GM12878 (cell line): Measurements from ENCODE around the gene AK4. TPM values are rescaled to one million over a fixed set of nuclear protein-coding genes. Genes with fewer than 3 reads are reported as not detected.

Experiments used
- ATAC-seq: fragments of 200-7000 bp; cut with Tn5 transposase; 3 replicates; pipeline ENCODE4 v1.9.1; 2020; ENCODE audit warnings: mild to moderate bottlenecking, moderate library complexity
- BruUV-seq: library from RNA; stranded (reverse); fragments of 400-500 nt; replicated peaks from 2 replicates; lab custom pipeline; 2021; lab: Mats Ljungman, UMichigan
- CTCF ChIA-PET: fragments of 300-600 bp; sonication (Branson Sonifier 250); formaldehyde crosslinking; extraction: SDS; loops from one replicate; lab custom pipeline; 2021; ENCODE audit warnings: inconsistent platforms; lab: Yijun Ruan, JAX
- POLR2A ChIA-PET: fragments of 350-600 bp; formaldehyde crosslinking; extraction: SDS; loops from one replicate; lab custom pipeline; 2021; ENCODE audit warnings: inconsistent platforms; lab: Charles Lee
- RAD21 ChIA-PET: fragments of 300-600 bp; sonication (Branson Sonifier 250); formaldehyde crosslinking; loops from one replicate; lab custom pipeline; 2023; ENCODE audit warnings: antibody characterized with exemption; ENCODE audit not compliant: unreplicated experiment; lab: Charles Lee
- SMC1A ChIA-PET: fragments of 300-600 bp; sonication (Branson Sonifier 250); formaldehyde crosslinking; loops from one replicate; lab custom pipeline; 2023; ENCODE audit not compliant: unreplicated experiment, uncharacterized antibody; lab: Charles Lee
- DNase-seq: peaks from one replicate; pipeline ENCODE4 v3.0.0-alpha.2; 2011; ENCODE audit warnings: low read depth, low spot score
- FAIRE-seq: peaks from 3 replicates; lab custom pipeline; 2011; peaks lifted over from hg19 to GRCh38; lab: Jason Lieb, UNC
- H2AFZ ChIP-seq: 2 replicates; pipeline ENCODE4 v1.6.0; 2011; ENCODE audit warnings: low read depth, low read length, control low read depth; ENCODE audit not compliant: control insufficient read depth
- H3K27ac ChIP-seq: 2 replicates; pipeline ENCODE4 v1.5.1; 2011; ENCODE audit warnings: control low read depth; ENCODE audit not compliant: control insufficient read depth, insufficient read depth
- H3K27me3 ChIP-seq, 2 experiments: replicated peaks in 1 of 2; 2 replicates each; pipeline versions ENCODE4 v1.6.0 to v1.6.1; 2011; ENCODE audit warnings: low read length in 1 of 2; ENCODE audit not compliant: control insufficient read depth in 2 of 2, insufficient read depth in 2 of 2
- H3K36me3 ChIP-seq, 2 experiments: 2 replicates each; pipeline ENCODE4 v1.5.1; 2011; ENCODE audit warnings: low read length in 1 of 2; ENCODE audit not compliant: control insufficient read depth in 2 of 2, insufficient read depth in 2 of 2
- H3K4me1 ChIP-seq: 2 replicates; pipeline ENCODE4 v1.6.1; 2011; ENCODE audit warnings: mild to moderate bottlenecking, low read length, moderate library complexity, mixed read lengths; ENCODE audit not compliant: control insufficient read depth, insufficient read depth
- H3K4me2 ChIP-seq: 2 replicates; pipeline ENCODE4 v1.6.0; 2011; ENCODE audit warnings: control low read depth; ENCODE audit not compliant: control insufficient read depth, insufficient read depth
- H3K4me3 ChIP-seq: fragments of 200-600 bp; sonication (generic); 2 replicates; pipeline ENCODE4 v1.5.1; 2016
- H3K79me2 ChIP-seq: 2 replicates; pipeline ENCODE4 v1.6.0; 2011; ENCODE audit warnings: low read length; ENCODE audit not compliant: control insufficient read depth, insufficient read depth
- H3K9ac ChIP-seq: 2 replicates; pipeline ENCODE4 v1.8.0; 2011; ENCODE audit warnings: low read length, control low read depth, mixed read lengths; ENCODE audit not compliant: control insufficient read depth, insufficient read depth
- H3K9me3 ChIP-seq: replicated peaks from 3 replicates; pipeline ENCODE4 v1.5.1; 2011; ENCODE audit warnings: mild to moderate bottlenecking, low read length; ENCODE audit not compliant: control insufficient read depth, insufficient read depth
- H4K20me1 ChIP-seq: 2 replicates; pipeline ENCODE4 v1.6.0; 2011; ENCODE audit not compliant: control insufficient read depth, insufficient read depth
- HDAC6 ChIP-seq: fragments of 200-600 bp; sonication (generic); IDR thresholded peaks from one replicate; pipeline ENCODE4 v1.8.0; 2017; ENCODE audit warnings: antibody characterized with exemption; ENCODE audit not compliant: unreplicated experiment
- IKZF1 ChIP-seq: fragments of 450-650 bp; conservative IDR thresholded peaks from 2 replicates; pipeline ENCODE4 v1.6.1; 2017; ENCODE audit warnings: antibody characterized with exemption, mild to moderate bottlenecking
- LARP7 ChIP-seq: fragments of 450-650 bp; IDR thresholded peaks from 2 replicates; pipeline ENCODE4 v1.6.1; 2017; ENCODE audit warnings: mild to moderate bottlenecking
- PAX8 ChIP-seq: fragments of 450-650 bp; IDR thresholded peaks from 2 replicates; pipeline ENCODE4 v1.6.1; 2017; ENCODE audit warnings: mild to moderate bottlenecking, moderate library complexity
- SUZ12 ChIP-seq: fragments of 200-600 bp; sonication (generic); IDR thresholded peaks from one replicate; pipeline ENCODE4 v1.6.1; 2018; ENCODE audit warnings: antibody characterized with exemption, mild to moderate bottlenecking; ENCODE audit not compliant: unreplicated experiment
- WGBS: methylation state at CpG from one replicate; pipeline ENCODE4 v1.1.6; 2016; ENCODE audit warnings: low lambda C conversion rate; ENCODE audit not compliant: insufficient replicate concordance, insufficient coverage; ENCODE audit errors: missing lambda C conversion rate; 5-methylcytosine and 5-hydroxymethylcytosine counted together
- in situ Hi-C: fragments of 300-500 bp; cut with MboI; formaldehyde crosslinking; loops from 9 replicates; pipeline ENCODE4 v1.14.3; 2018; ENCODE audit warnings: mixed read lengths
- intact Hi-C: fragments of 100-400 bp; cut with micrococcal nuclease; formaldehyde crosslinking; loops from one replicate; pipeline ENCODE4 v1.14.2; 2022; ENCODE audit not compliant: unreplicated experiment
- polyA plus RNA-seq, 11 experiments: library from polyadenylated mRNA; depleted of rRNA in 4 of 11; unstranded in 6 of 11; stranded (reverse) in 5 of 11; fragments of >200 nt; fragmentation: Nextera tagmentation in 4 of 11; fragmentation: Illumina TruSeq in 1 of 11; extraction: Ambion mirVana in 4 of 11; extraction: Trizol in 1 of 11; gene quantifications; 1 replicate in 1 of 11; 2 replicates in 10 of 11; pipeline versions ENCODE4 v1.2.1 to v1.2.3, GENCODE V29; 2011 to 2016; ENCODE audit warnings: inconsistent platforms in 2 of 11, missing spikeins in 2 of 11, low read depth in 1 of 11
- total RNA-seq, 4 experiments: library from RNA; depleted of rRNA in 3 of 4; stranded (reverse); fragments of >200 nt in 3 of 4; fragmentation: Illumina TruSeq in 1 of 4; extraction: Trizol in 1 of 4; gene quantifications; 2 replicates each; pipeline versions ENCODE4 v1.2.1 to v1.2.3, GENCODE V29; 2013 to 2021
- TF ChIP-seq, protein P1 (sequence below): fragments of 450-650 bp; IDR thresholded peaks from 2 replicates; pipeline ENCODE4 v1.6.1; 2017; ENCODE audit warnings: mild to moderate bottlenecking, low read depth, inconsistent platforms; ENCODE audit not compliant: poor library complexity, severe bottlenecking

Gene AK4
- total and polyA plus RNA-seq, 10 of the 15 experiments (the other 5 are each of a cell fraction or from before 2014, with no cell fraction given), result 23.9 to 161 (median 49.0) TPM

DNA sequence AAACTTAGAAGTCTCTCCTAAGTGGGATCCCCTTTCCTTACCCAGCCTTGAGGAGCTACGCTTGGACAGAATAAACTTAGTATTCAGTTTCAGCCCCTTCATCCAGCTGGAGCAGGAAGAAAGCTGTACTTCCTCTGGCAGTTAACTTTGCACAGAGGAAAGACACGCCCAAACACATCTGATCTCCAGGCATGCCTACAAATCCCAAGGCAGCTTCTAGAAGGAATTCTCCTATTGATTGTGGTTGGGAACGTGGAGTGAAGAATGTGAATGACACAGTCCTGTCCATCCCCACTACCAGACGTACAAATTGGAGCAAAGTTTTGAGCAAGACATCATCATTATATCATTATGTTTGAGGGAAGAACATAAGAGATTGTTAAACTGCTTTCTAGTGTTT, 6.6 kb upstream of the AK4 start:
- Histone ChIP-seq H2AFZ (no peak overlapping the region), H3K4me1 (no peaks in the 10 kb centered on the region), H3K4me3 (no peak overlapping the region), H3K27ac (no peak overlapping the region), H3K27me3 (0 out of 4 replicates have a peak, but pooled peaks cover 0 to 2% of the 10 kb centered on the region in 2 experiments), H3K9ac (no peak overlapping the region), H3K4me2 (no peak overlapping the region), H3K79me2 (no peaks in the 10 kb centered on the region), H4K20me1 (no peaks in the 10 kb centered on the region)
- FAIRE-seq (no peak), ATAC-seq (no peak)
- RAD21 ChIA-PET, result no interaction called here
- BruUV-seq, result no TSS peak
- intact Hi-C loops (no loop called here), in situ Hi-C loops (no loop called here)
- POLR2A ChIA-PET, result no interaction called here
- SMC1A ChIA-PET, result interaction anchor here (0.9 to 1.0 kb wide), 2 partner anchors 24 to 67 kb away, joined by 4 to 5 read pairs; no protein-coding TSS in a partner anchor
- 1% methylated on average over 4 of the region's 4 CpGs for WGBS
- CTCF ChIA-PET, result interaction anchor here (1.1 kb wide), 2 partner anchors 9 to 10 kb away, joined by 3 to 4 read pairs; no protein-coding TSS in a partner anchor
- TF ChIP-seq SUZ12 (no peak), IKZF1 (no peak), PAX8 (no peak), HDAC6 (no peak), LARP7 (no peak)
- TF ChIP-seq, protein P1, sequence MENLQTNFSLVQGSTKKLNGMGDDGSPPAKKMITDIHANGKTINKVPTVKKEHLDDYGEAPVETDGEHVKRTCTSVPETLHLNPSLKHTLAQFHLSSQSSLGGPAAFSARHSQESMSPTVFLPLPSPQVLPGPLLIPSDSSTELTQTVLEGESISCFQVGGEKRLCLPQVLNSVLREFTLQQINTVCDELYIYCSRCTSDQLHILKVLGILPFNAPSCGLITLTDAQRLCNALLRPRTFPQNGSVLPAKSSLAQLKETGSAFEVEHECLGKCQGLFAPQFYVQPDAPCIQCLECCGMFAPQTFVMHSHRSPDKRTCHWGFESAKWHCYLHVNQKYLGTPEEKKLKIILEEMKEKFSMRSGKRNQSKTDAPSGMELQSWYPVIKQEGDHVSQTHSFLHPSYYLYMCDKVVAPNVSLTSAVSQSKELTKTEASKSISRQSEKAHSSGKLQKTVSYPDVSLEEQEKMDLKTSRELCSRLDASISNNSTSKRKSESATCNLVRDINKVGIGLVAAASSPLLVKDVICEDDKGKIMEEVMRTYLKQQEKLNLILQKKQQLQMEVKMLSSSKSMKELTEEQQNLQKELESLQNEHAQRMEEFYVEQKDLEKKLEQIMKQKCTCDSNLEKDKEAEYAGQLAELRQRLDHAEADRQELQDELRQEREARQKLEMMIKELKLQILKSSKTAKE, result no peak
- TF ChIP-seq, all 136 proteins: peak for 0
- Histone ChIP-seq H3K9me3 (no peaks in the 10 kb centered on the region), H3K36me3 (no peaks in the 10 kb centered on the region)
- no peak for DNase-seq
